GM13976 (cell line): ENCODE results near the gene FUOM.
A peak's percentile ranks its signal among the peaks of the same experiment; 100 is the strongest.

ENCODE experiments used
- DNase-seq: peaks from one replicate; pipeline ENCODE4 v3.0.0; 2012; ENCODE audit warnings: low spot score
- CTCF ChIP-seq: IDR thresholded peaks from 2 replicates; pipeline ENCODE4 v1.5.1; 2012; ENCODE audit warnings: borderline replicate concordance, mild to moderate bottlenecking; ENCODE audit not compliant: insufficient read depth; ENCODE audit errors: extremely low read depth, missing control alignments, control extremely low read depth
- in situ Hi-C: fragments of 300-500 bp; cut with MboI; formaldehyde crosslinking; loops from one replicate; pipeline ENCODE4 v1.12.0; 2022; ENCODE audit warnings: low sequenced_read_pairs, mixed read lengths, inconsistent platforms; ENCODE audit not compliant: unreplicated experiment

Gene FUOM

GRCh38 chr10:133357285-133358161, at the start of gene FUOM:
Gene FUOM, minus strand, starts transcription at chr10:133358019. Its CDS starts 12 bp downstream, at chr10:133358007.
- TF ChIP-seq CTCF, result no peak
- in situ Hi-C loops, result no loop called here
- peak; percentile 98 for DNase-seq

GRCh38 chr10:133405844-133406527, 48.2 kb upstream of the FUOM start:
- TF ChIP-seq CTCF, result no peak
- in situ Hi-C loops, result no loop called here
- no peak for DNase-seq

GRCh38 chr10:133405272-133405671, 47.5 kb upstream of the FUOM start:
- in situ Hi-C loops, result no loop called here
- no peak for TF ChIP-seq CTCF
- no peak for DNase-seq

GRCh38 chr10:133403784-133404183, 46.0 kb upstream of the FUOM start:
- TF ChIP-seq CTCF, result no peak
- no peak for DNase-seq
- in situ Hi-C loops, result no loop called here

GRCh38 chr10:133403359-133403758, 45.5 kb upstream of the FUOM start:
- no peak for DNase-seq
- in situ Hi-C loops, result no loop called here
- no peak for TF ChIP-seq CTCF

GRCh38 chr10:133401981-133402725, 44.3 kb upstream of the FUOM start:
- in situ Hi-C loops, result no loop called here
- no peak for TF ChIP-seq CTCF
- no peak for DNase-seq
